Activated CD8-positive, alpha-beta T cell treated with anti-CD3 and anti-CD28 coated beads for 36 hours (primary cell): ENCODE results near the gene NAA10. TPM values are rescaled to one million over a fixed set of nuclear protein-coding genes. Genes with fewer than 3 reads are reported as not detected.

ENCODE experiments used
- ATAC-seq: fragments of 200-7000 bp; cut with Tn5 transposase; one replicate; pipeline ENCODE4 v1.10.0; 2021; ENCODE audit warnings: mild to moderate bottlenecking, moderate library complexity
- CTCF ChIA-PET: fragments of 350-600 bp; sonication (Branson Sonifier 250); formaldehyde crosslinking; loops from one replicate; lab custom pipeline; 2021; ENCODE audit warnings: antibody characterized with exemption; lab: Charles Lee
- POLR2A ChIA-PET: fragments of 350-600 bp; sonication (Branson Sonifier 250); formaldehyde crosslinking; loops from one replicate; lab custom pipeline; 2021; ENCODE audit warnings: antibody characterized with exemption; lab: Charles Lee
- DNase-seq: peaks from one replicate; pipeline ENCODE4 v3.0.0-alpha.2; 2020
- H3K27ac Mint-ChIP-seq: one replicate; pipeline ENCODE4 v1.8.0; 2021; ENCODE audit warnings: mild to moderate bottlenecking, mixed read lengths
- H3K27me3 Mint-ChIP-seq: one replicate; pipeline ENCODE4 v1.8.0; 2021; ENCODE audit warnings: mixed read lengths
- H3K36me3 Mint-ChIP-seq: one replicate; pipeline ENCODE4 v1.8.0; 2021; ENCODE audit warnings: low read depth, mixed read lengths
- H3K4me1 Mint-ChIP-seq: one replicate; pipeline ENCODE4 v1.8.0; 2021; ENCODE audit warnings: low read depth, mixed read lengths
- H3K4me3 Mint-ChIP-seq: one replicate; pipeline ENCODE4 v1.8.0; 2021; ENCODE audit warnings: mild to moderate bottlenecking, moderate library complexity, mixed read lengths
- H3K9me3 Mint-ChIP-seq: one replicate; pipeline ENCODE4 v1.8.0; 2021; ENCODE audit warnings: mixed read lengths
- intact Hi-C: fragments of 100-400 bp; cut with micrococcal nuclease; formaldehyde crosslinking; loops from one replicate; pipeline ENCODE4 v1.10.0; 2022
- total RNA-seq, 2 experiments: library from RNA; stranded (reverse); gene quantifications; one replicate each; pipeline ENCODE4 v1.2.3, GENCODE V29; 2021
- TF ChIP-seq, protein P1 (sequence below): fragments of 200-600 bp; IDR thresholded peaks from one replicate; pipeline ENCODE4 v1.8.0; 2022; ENCODE audit warnings: antibody characterized with exemption, mild to moderate bottlenecking

Gene NAA10
- total RNA-seq, 2 experiments from 2014 or later, result 123 to 136 TPM

DNA sequence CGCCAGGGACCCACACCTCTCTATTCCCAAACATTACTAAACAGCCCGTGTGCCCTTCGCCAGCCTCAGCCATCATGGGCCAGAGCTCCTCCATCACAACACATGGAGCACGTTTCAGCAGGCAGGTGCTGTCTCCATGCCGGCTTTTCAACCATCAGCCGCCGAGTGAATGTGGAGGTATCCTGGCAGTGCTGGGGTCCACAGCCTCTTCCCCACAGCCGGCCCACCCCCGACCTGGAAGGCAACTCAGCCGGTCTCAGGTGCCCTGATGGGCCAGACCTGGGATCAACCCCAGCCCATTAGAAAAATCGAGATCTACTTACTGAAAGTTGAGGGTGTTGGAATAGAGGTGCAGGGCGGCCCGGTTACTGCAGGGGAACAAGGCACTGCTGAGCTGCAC is 3.1 kb downstream of the NAA10 start:
- Mint-ChIP-seq H3K4me1 (peaks cover 29% of the 10 kb centered on the region), H3K27me3 (no peaks in the 10 kb centered on the region), H3K9me3 (no peaks in the 10 kb centered on the region), H3K4me3 (no peak overlapping the region), H3K27ac (peak overlapping the region; percentile 57), H3K36me3 (peaks cover 32% of the 10 kb centered on the region)
- intact Hi-C loops, result no loop called here
- TF ChIP-seq, protein P1, sequence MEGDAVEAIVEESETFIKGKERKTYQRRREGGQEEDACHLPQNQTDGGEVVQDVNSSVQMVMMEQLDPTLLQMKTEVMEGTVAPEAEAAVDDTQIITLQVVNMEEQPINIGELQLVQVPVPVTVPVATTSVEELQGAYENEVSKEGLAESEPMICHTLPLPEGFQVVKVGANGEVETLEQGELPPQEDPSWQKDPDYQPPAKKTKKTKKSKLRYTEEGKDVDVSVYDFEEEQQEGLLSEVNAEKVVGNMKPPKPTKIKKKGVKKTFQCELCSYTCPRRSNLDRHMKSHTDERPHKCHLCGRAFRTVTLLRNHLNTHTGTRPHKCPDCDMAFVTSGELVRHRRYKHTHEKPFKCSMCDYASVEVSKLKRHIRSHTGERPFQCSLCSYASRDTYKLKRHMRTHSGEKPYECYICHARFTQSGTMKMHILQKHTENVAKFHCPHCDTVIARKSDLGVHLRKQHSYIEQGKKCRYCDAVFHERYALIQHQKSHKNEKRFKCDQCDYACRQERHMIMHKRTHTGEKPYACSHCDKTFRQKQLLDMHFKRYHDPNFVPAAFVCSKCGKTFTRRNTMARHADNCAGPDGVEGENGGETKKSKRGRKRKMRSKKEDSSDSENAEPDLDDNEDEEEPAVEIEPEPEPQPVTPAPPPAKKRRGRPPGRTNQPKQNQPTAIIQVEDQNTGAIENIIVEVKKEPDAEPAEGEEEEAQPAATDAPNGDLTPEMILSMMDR, result no peak
- ChIA-PET CTCF (interaction anchor here (1.5 to 11.9 kb wide), 2 partner anchors 14 to 17 kb away, joined by 4 to 136 read pairs; partner anchors contain the start of gene RENBP), POLR2A (interaction anchor here (8.7 to 9.8 kb wide), 2 partner anchors 17 to 37 kb away, joined by 105 to 130 read pairs; partner anchors contain the start of genes HCFC1, RENBP and TMEM187)
- DNase-seq (no peak), ATAC-seq (no peak)

- H3K4me3 Mint-ChIP-seq, result no peak overlapping the region
- H3K36me3 Mint-ChIP-seq, result peaks cover 29% of the 10 kb centered on the region
- TF ChIP-seq, protein P1, result no peak
- intact Hi-C loops, result no loop called here
- peak overlapping the region; percentile 67 for H3K27ac Mint-ChIP-seq
- H3K27me3 Mint-ChIP-seq, result no peaks in the 10 kb centered on the region
- no peak for DNase-seq
- no peaks in the 10 kb centered on the region for H3K9me3 Mint-ChIP-seq
- ChIA-PET POLR2A (interaction anchor here (0.6 to 9.8 kb wide), 3 partner anchors 10 to 38 kb away, joined by 3 to 130 read pairs (median 105); partner anchors contain the start of genes HCFC1, RENBP and TMEM187), CTCF (interaction anchor here (11.9 kb wide), 1 partner anchor 18 kb away, joined by 136 read pairs; the partner anchor contains the start of gene RENBP)
- peaks cover 26% of the 10 kb centered on the region for H3K4me1 Mint-ChIP-seq
- no peak for ATAC-seq
Measured at GRCh38 chrX:153931151-153931550, 3.7 kb downstream of the NAA10 start.

GRCh38 chrX:153930011-153930910 is 4.6 kb downstream of the NAA10 start:
- TF ChIP-seq, protein P1, result no peak
- intact Hi-C loops, result no loop called here
- Mint-ChIP-seq H3K27me3 (no peaks in the 10 kb centered on the region), H3K9me3 (no peaks in the 10 kb centered on the region), H3K36me3 (peaks cover 31% of the 10 kb centered on the region), H3K4me3 (no peak overlapping the region), H3K27ac (peak overlapping the region; percentile 67), H3K4me1 (peaks cover 22% of the 10 kb centered on the region)
- ATAC-seq (no peak), DNase-seq (no peak)
- POLR2A ChIA-PET, result interaction anchor here (8.7 to 9.8 kb wide), 2 partner anchors 18 to 39 kb away, joined by 105 to 130 read pairs; partner anchors contain the start of genes HCFC1, RENBP and TMEM187
- CTCF ChIA-PET, result interaction anchor here (11.9 kb wide), 1 partner anchor 19 kb away, joined by 136 read pairs; the partner anchor contains the start of gene RENBP

- Mint-ChIP-seq H3K9me3 (no peaks in the 10 kb centered on the region), H3K4me3 (peak overlapping the region; percentile 79), H3K27ac (peak overlapping the region; percentile 78), H3K36me3 (peaks cover 35% of the 10 kb centered on the region), H3K27me3 (no peaks in the 10 kb centered on the region), H3K4me1 (peaks cover 22% of the 10 kb centered on the region)
- ATAC-seq, result no peak
- intact Hi-C loops, result loop anchor here (10.0 kb wide), 1 partner anchor 165 kb away; the partner anchor contains the start of gene PLXNB3
- TF ChIP-seq, protein P1, result no peak
- no peak for DNase-seq
- ChIA-PET CTCF (interaction anchor here (1.0 to 11.9 kb wide), 3 partner anchors 20 to 165 kb away, joined by 3 to 136 read pairs (median 4); partner anchors contain the start of genes PLXNB3 and RENBP), POLR2A (interaction anchor here (0.9 to 9.8 kb wide), 4 partner anchors 9 to 39 kb away, joined by 3 to 130 read pairs (median 54); partner anchors contain the start of genes HCFC1, RENBP and TMEM187)
Measured at GRCh38 chrX:153929576-153929975, 5.3 kb downstream of the NAA10 start.
